GM21528 (cell line): Measurements from ENCODE around the gene CAMTA1.

Source experiments
- ATAC-seq: cut with Tn5 transposase; IDR thresholded peaks from one replicate; pipeline ENCODE4 v1.9.1; 2021; ENCODE audit warnings: mild to moderate bottlenecking, moderate library complexity; ENCODE audit not compliant: unreplicated experiment, low FRiP score

The CAMTA1 gene

GRCh38 chr1:7052701-7053100 is 267.4 kb downstream of the CAMTA1 start:
- ATAC-seq, result no peak

- ATAC-seq, result no peak
Measured at GRCh38 chr1:7060745-7061144, 275.5 kb downstream of the CAMTA1 start.

GRCh38 chr1:7062346-7063061 is 277.2 kb downstream of the CAMTA1 start:
- no peak for ATAC-seq

- no peak for ATAC-seq
Measured at GRCh38 chr1:7063981-7064380, 278.7 kb downstream of the CAMTA1 start.

- ATAC-seq, result no peak
Measured at GRCh38 chr1:7068552-7068951, 283.3 kb downstream of the CAMTA1 start.

- ATAC-seq, result no peak
Measured at GRCh38 chr1:7069931-7070330, 284.7 kb downstream of the CAMTA1 start.

GRCh38 chr1:7070389-7071029 is 285.3 kb downstream of the CAMTA1 start:
- no peak for ATAC-seq

GRCh38 chr1:7076117-7076516 is 290.9 kb downstream of the CAMTA1 start:
- no peak for ATAC-seq

GRCh38 chr1:7076572-7076971 is 291.3 kb downstream of the CAMTA1 start:
- ATAC-seq, result no peak

- ATAC-seq, result no peak
Measured at GRCh38 chr1:7077136-7077535, 291.9 kb downstream of the CAMTA1 start.

GRCh38 chr1:7077970-7078369 is 292.7 kb downstream of the CAMTA1 start:
- ATAC-seq, result no peak

- no peak for ATAC-seq
Measured at GRCh38 chr1:7079637-7080036, 294.4 kb downstream of the CAMTA1 start.

- ATAC-seq, result no peak
Measured at GRCh38 chr1:7084232-7084894, 299.1 kb downstream of the CAMTA1 start.

- no peak for ATAC-seq
Measured at GRCh38 chr1:7085521-7085920, 300.3 kb downstream of the CAMTA1 start.

GRCh38 chr1:7086106-7086505 is 300.9 kb downstream of the CAMTA1 start:
- ATAC-seq, result no peak

GRCh38 chr1:7087888-7088287 is 302.6 kb downstream of the CAMTA1 start:
- no peak for ATAC-seq

- no peak for ATAC-seq
Measured at GRCh38 chr1:7089497-7089896, 304.2 kb downstream of the CAMTA1 start.

- no peak for ATAC-seq
Measured at GRCh38 chr1:7093297-7093696, 308.0 kb downstream of the CAMTA1 start.

GRCh38 chr1:7094086-7094485 is 308.8 kb downstream of the CAMTA1 start:
- ATAC-seq, result no peak

- ATAC-seq, result no peak
Measured at GRCh38 chr1:7094509-7094908, 309.3 kb downstream of the CAMTA1 start.

GRCh38 chr1:7095343-7095964 is 310.2 kb downstream of the CAMTA1 start:
- ATAC-seq, result no peak
